ENCODE measurements around the gene LRRC51. TPM values are rescaled to one million over a fixed set of nuclear protein-coding genes. Genes with fewer than 3 reads are reported as not detected.

The LRRC51 gene
- total RNA-seq, 1 experiment from 2014 or later: 13.4 TPM

- peaks cover 10% of the 10 kb centered on the region for H3K4me1 ChIP-seq (ENCODE audit: control insufficient read depth, insufficient read depth, low read length)
- POLR2A ChIA-PET: no interaction called here
- peak overlapping the region; percentile 99 for H3K27ac ChIP-seq (ENCODE audit: low read length)
- ATAC-seq (no peak), DNase-seq (ENCODE audit: low read depth, low spot score) (no peak)
- H3K27me3 ChIP-seq (ENCODE audit: control insufficient read depth, insufficient read depth, low read length): no peaks in the 10 kb centered on the region
- in situ Hi-C loops (cut with HindIII; ENCODE audit: low pct_unique_long_range_greater_than_20kb, low sequenced_read_pairs): no loop called here
- TF ChIP-seq TCF7L2 (IDR thresholded peaks at IDR 0.05; ENCODE audit: low read depth, low read length) (no peak), REST (IDR thresholded peaks at IDR 0.05; ENCODE audit: insufficient read depth in 1 of 2, low read depth in 2 of 2, low read length in 1 of 2) (no peak), CTCF (IDR thresholded peaks at IDR 0.05) (no peak), POLR2AphosphoS5 (IDR thresholded peaks at IDR 0.05; ENCODE audit: low read depth, low read length) (no peak), SIN3A (IDR thresholded peaks at IDR 0.05; ENCODE audit: borderline replicate concordance, insufficient read depth, low read depth, low read length) (no peak)
- BruUV-seq (replicated peaks): TSS peak; percentile 92
- H3K4me3 ChIP-seq (ENCODE audit: low read depth in 2 of 2, low read length in 2 of 2): peak overlapping the region; percentile 50 to 98
- CTCF ChIA-PET: no interaction called here
- H3K36me3 ChIP-seq (ENCODE audit: control insufficient read depth, insufficient read depth, low read length): peaks cover under 1% of the 10 kb centered on the region; the same call in 1 of the 2 replicates
- intact Hi-C loops (cut with micrococcal nuclease; ENCODE audit: unreplicated experiment): no loop called here
- H3K9me3 ChIP-seq (ENCODE audit: control insufficient read depth, insufficient read depth, low read depth, low read length): no peaks in the 10 kb centered on the region
Observed at GRCh38 chr11:72103754-72104167, 23.1 kb downstream of the LRRC51 start.

GRCh38 chr11:72105888-72106287, 25.2 kb downstream of the LRRC51 start, which contains the start of gene TOMT:
Gene TOMT, plus strand, starts transcription at chr11:72105924. Its CDS starts 28 bp downstream, at chr11:72105952.
- CTCF ChIA-PET: interaction anchor here (0.6 kb wide), 1 partner anchor 579 kb away, joined by 6 read pairs; no protein-coding TSS in a partner anchor

More at GRCh38 chr11:72105888-72106287, 25.2 kb downstream of the LRRC51 start, which contains the start of gene TOMT:
- POLR2A ChIA-PET: no interaction called here
- Histone ChIP-seq H3K27ac (ENCODE audit: low read length) (peak within 1 kb of the TSS; percentile 35; the same call in 1 of the 2 replicates), H3K27me3 (ENCODE audit: control insufficient read depth, insufficient read depth, low read length) (no peaks in the 10 kb centered on the region), H3K4me1 (ENCODE audit: control insufficient read depth, insufficient read depth, low read length) (peaks cover 10% of the 10 kb centered on the region), H3K9me3 (ENCODE audit: control insufficient read depth, insufficient read depth, low read depth, low read length) (no peaks in the 10 kb centered on the region), H3K36me3 (ENCODE audit: control insufficient read depth, insufficient read depth, low read length) (no peaks in the 10 kb centered on the region; the same call in 1 of the 2 replicates), H3K4me3 (ENCODE audit: low read depth in 2 of 2, low read length in 2 of 2) (no peak within 1 kb of the TSS)
- in situ Hi-C loops (cut with HindIII; ENCODE audit: low pct_unique_long_range_greater_than_20kb, low sequenced_read_pairs) (no loop called here), intact Hi-C loops (cut with micrococcal nuclease; ENCODE audit: unreplicated experiment) (no loop called here)
- BruUV-seq (replicated peaks): no TSS peak
- TF ChIP-seq TCF7L2 (IDR thresholded peaks at IDR 0.05; ENCODE audit: low read depth, low read length) (no peak), POLR2AphosphoS5 (IDR thresholded peaks at IDR 0.05; ENCODE audit: low read depth, low read length) (no peak), REST (IDR thresholded peaks at IDR 0.05; ENCODE audit: insufficient read depth in 1 of 2, low read depth in 2 of 2, low read length in 1 of 2) (no peak), CTCF (IDR thresholded peaks at IDR 0.05) (no peak), SIN3A (IDR thresholded peaks at IDR 0.05; ENCODE audit: borderline replicate concordance, insufficient read depth, low read depth, low read length) (no peak)
- no peak for ATAC-seq
- DNase-seq (ENCODE audit: low read depth, low spot score): no peak
